ENCODE results near the gene MEF2D. TPM values are rescaled to one million over a fixed set of nuclear protein-coding genes. Genes with fewer than 3 reads are reported as not detected.

Gene MEF2D
- polyA plus RNA-seq, 1 donor (not counting 4 experiments of a cell fraction or from before 2014, with no cell fraction given) = 9.3 TPM

DNA sequence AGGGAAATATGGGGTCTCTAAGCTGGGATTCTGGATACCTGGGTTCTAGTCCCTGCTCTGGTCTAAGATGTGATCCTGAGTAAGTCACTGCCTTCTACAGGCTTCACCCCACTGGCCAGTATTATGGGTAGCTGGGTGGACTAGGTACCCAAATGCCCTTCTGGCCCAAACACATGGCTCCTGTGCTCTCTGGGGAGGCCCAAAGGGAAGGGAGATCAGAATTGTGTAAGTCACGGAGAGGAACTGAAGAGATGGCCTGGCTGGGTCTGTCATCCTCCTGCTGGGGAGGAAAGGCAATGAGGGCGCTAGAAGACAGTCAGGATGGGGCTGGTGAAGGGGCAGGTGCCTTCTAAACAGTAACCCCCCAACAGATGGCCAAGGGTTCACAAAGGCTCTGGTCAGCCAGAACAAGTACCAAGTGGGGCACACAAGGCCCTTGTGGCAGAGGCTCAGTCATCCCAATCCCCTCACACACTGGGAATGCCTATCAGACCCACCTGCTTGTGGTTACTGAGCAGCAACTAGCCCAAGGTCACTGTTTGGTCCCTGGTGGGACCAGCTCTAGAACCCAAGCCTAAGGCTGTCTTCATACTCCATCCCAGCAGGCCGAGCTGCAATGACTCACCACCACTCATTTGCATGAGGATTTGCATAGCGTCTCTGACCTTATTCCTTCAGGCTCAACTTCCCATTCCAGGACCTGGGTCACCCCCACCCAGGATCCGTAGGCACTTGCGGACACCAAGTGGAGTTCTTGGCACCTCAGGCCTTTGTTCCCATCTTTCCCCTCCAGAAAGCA, 9.2 kb downstream of the MEF2D start:
- H3K4me1 ChIP-seq (ENCODE audit: control insufficient read depth, extremely low read depth, insufficient read depth, low read length) = peaks cover 29% of the 10 kb centered on the region
- FAIRE-seq = no peak

DNA sequence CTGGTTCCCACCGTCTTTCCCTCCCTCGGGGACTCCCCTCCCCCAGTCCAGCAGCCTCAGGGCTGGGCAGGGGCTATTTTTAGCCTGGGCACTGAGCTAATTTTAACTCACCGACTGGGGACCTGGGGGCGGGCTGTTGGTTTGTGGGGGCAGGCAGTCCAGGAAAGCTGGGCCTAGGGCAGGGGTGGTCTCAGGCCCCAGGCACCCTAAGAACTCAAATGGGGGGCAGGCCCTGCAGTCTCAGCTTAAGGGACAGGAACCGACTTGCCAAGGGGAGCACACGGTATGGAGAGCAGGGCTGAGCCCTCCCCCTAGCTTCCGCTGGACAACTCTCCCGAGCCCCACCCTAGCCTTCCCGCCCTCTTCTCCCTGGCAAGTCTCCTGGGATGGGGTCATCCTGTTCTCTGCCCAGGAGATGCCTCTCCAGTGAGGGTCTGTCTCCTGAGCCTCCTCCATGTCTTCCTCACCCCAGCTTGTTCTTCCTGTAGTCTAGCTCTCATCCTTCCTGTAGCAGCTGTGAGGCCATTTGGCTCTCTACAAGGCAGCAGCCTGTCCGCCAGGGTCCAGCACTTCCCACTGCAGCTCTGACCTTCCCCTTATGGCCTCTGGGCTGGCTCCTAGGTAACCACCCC, 10.1 kb downstream of the MEF2D start:
- Histone ChIP-seq H3K79me2 (ENCODE audit: control insufficient read depth, insufficient read depth, low read length) (peaks cover 93% of the 10 kb centered on the region), H2AFZ (ENCODE audit: control insufficient read depth, low read length) (no peak overlapping the region), H3K36me3 (ENCODE audit: control insufficient read depth in 2 of 2, extremely low read depth in 1 of 2, insufficient read depth in 2 of 2, low read length in 2 of 2) (peaks cover 15 to 29% of the 10 kb centered on the region in 2 experiments), H3K9ac (ENCODE audit: control insufficient read depth, extremely low read depth, insufficient read depth, low read length) (no peak overlapping the region), H3K27me3 (ENCODE audit: control insufficient read depth, extremely low read depth, insufficient read depth, low read length) (no peaks in the 10 kb centered on the region), H3K4me2 (ENCODE audit: control insufficient read depth, extremely low read depth, insufficient read depth, low read depth, low read length) (peak overlapping the region; percentile 40), H3K9me1 (ENCODE audit: control insufficient read depth, extremely low read depth, insufficient read depth, low read length) (peaks cover 9% of the 10 kb centered on the region), H3K27ac (ENCODE audit: control insufficient read depth, insufficient read depth, low read length) (no peak overlapping the region), H3K4me1 (ENCODE audit: control insufficient read depth, extremely low read depth, insufficient read depth, low read length) (peaks cover 29% of the 10 kb centered on the region), H4K20me1 (ENCODE audit: control insufficient read depth, extremely low read depth, insufficient read depth, low read length) (peaks cover 41% of the 10 kb centered on the region), H3K9me3 (ENCODE audit: control insufficient read depth, low read depth, low read length) (no peaks in the 10 kb centered on the region), H3K4me3 (ENCODE audit: control insufficient read depth in 2 of 3, extremely low read depth in 1 of 3, insufficient read depth in 2 of 3, low read depth in 1 of 3, low read length in 3 of 3) (no peak overlapping the region)
- no peak for DNase-seq (ENCODE audit: low read depth, low spot score)
- dilution Hi-C loops (cut with MboI; ENCODE audit: extremely low pct_ligation_motif_present, low sequenced_read_pairs) = no loop called here
- TF ChIP-seq, protein P1, sequence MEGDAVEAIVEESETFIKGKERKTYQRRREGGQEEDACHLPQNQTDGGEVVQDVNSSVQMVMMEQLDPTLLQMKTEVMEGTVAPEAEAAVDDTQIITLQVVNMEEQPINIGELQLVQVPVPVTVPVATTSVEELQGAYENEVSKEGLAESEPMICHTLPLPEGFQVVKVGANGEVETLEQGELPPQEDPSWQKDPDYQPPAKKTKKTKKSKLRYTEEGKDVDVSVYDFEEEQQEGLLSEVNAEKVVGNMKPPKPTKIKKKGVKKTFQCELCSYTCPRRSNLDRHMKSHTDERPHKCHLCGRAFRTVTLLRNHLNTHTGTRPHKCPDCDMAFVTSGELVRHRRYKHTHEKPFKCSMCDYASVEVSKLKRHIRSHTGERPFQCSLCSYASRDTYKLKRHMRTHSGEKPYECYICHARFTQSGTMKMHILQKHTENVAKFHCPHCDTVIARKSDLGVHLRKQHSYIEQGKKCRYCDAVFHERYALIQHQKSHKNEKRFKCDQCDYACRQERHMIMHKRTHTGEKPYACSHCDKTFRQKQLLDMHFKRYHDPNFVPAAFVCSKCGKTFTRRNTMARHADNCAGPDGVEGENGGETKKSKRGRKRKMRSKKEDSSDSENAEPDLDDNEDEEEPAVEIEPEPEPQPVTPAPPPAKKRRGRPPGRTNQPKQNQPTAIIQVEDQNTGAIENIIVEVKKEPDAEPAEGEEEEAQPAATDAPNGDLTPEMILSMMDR (optimal IDR thresholded peaks at IDR 0.05 in 1 of 3, IDR thresholded peaks at IDR 0.05 in 1 of 3, conservative IDR thresholded peaks at IDR 0.05 in 1 of 3; ENCODE audit: extremely low read depth in 1 of 3, insufficient read depth in 2 of 3, low read length in 3 of 3) = no peak
- no peak for TF ChIP-seq EZH2 (IDR thresholded peaks at IDR 0.05; ENCODE audit: low read length)
- no peak for FAIRE-seq

More for the DNA sequence above, 9.2 kb downstream of the MEF2D start:
- TF ChIP-seq EZH2 (IDR thresholded peaks at IDR 0.05; ENCODE audit: low read length) = no peak
- TF ChIP-seq, protein P1 (optimal IDR thresholded peaks at IDR 0.05 in 1 of 3, IDR thresholded peaks at IDR 0.05 in 1 of 3, conservative IDR thresholded peaks at IDR 0.05 in 1 of 3; ENCODE audit: extremely low read depth in 1 of 3, insufficient read depth in 2 of 3, low read length in 3 of 3) = no peak
- H3K9me3 ChIP-seq (ENCODE audit: control insufficient read depth, low read depth, low read length) = no peaks in the 10 kb centered on the region
- DNase-seq (ENCODE audit: low read depth, low spot score) = no peak
- peaks cover 9% of the 10 kb centered on the region for H3K9me1 ChIP-seq (ENCODE audit: control insufficient read depth, extremely low read depth, insufficient read depth, low read length)
- peaks cover 17 to 32% of the 10 kb centered on the region in 2 experiments for H3K36me3 ChIP-seq (ENCODE audit: control insufficient read depth in 2 of 2, extremely low read depth in 1 of 2, insufficient read depth in 2 of 2, low read length in 2 of 2)
- H2AFZ ChIP-seq (ENCODE audit: control insufficient read depth, low read length) = no peak overlapping the region
- peaks cover 45% of the 10 kb centered on the region for H4K20me1 ChIP-seq (ENCODE audit: control insufficient read depth, extremely low read depth, insufficient read depth, low read length)
- peaks cover 97% of the 10 kb centered on the region for H3K79me2 ChIP-seq (ENCODE audit: control insufficient read depth, insufficient read depth, low read length)
- no peak overlapping the region for H3K9ac ChIP-seq (ENCODE audit: control insufficient read depth, extremely low read depth, insufficient read depth, low read length)
- H3K4me2 ChIP-seq (ENCODE audit: control insufficient read depth, extremely low read depth, insufficient read depth, low read depth, low read length) = peak overlapping the region; percentile 40
- dilution Hi-C loops (cut with MboI; ENCODE audit: extremely low pct_ligation_motif_present, low sequenced_read_pairs) = no loop called here
- H3K27ac ChIP-seq (ENCODE audit: control insufficient read depth, insufficient read depth, low read length) = no peak overlapping the region
- no peaks in the 10 kb centered on the region for H3K27me3 ChIP-seq (ENCODE audit: control insufficient read depth, extremely low read depth, insufficient read depth, low read length)
- no peak overlapping the region for H3K4me3 ChIP-seq (ENCODE audit: control insufficient read depth in 2 of 3, extremely low read depth in 1 of 3, insufficient read depth in 2 of 3, low read depth in 1 of 3, low read length in 3 of 3)

Measured in keratinocyte (primary cell).